Upper lobe of right lung (tissue), 1 donor: Measurements from ENCODE around the gene MRRF. TPM values are rescaled to one million over a fixed set of nuclear protein-coding genes. Genes with fewer than 3 reads are reported as not detected.

Source experiments
- ATAC-seq: fragments of 200-7000 bp; cut with Tn5 transposase; one replicate; pipeline ENCODE4 v1.9.1; 2020; ENCODE audit warnings: mild to moderate bottlenecking, moderate library complexity
- DNase-seq: peaks from one replicate; pipeline ENCODE4 v3.0.0-alpha.2; 2020
- H3K27ac ChIP-seq: fragments of 200-600 bp; one replicate; pipeline ENCODE4 v1.8.0; 2022
- H3K27me3 ChIP-seq: fragments of 200-600 bp; one replicate; pipeline ENCODE4 v1.8.0; 2022; ENCODE audit warnings: mild to moderate bottlenecking
- H3K36me3 ChIP-seq: fragments of 200-600 bp; one replicate; pipeline ENCODE4 v1.8.0; 2022
- H3K4me1 ChIP-seq: fragments of 200-600 bp; one replicate; pipeline ENCODE4 v1.8.0; 2022
- H3K4me3 ChIP-seq: fragments of 200-600 bp; one replicate; pipeline ENCODE4 v1.8.0; 2022; ENCODE audit warnings: mild to moderate bottlenecking
- H3K9me3 ChIP-seq: fragments of 200-600 bp; one replicate; pipeline ENCODE4 v1.8.0; 2022
- intact Hi-C: fragments of 100-400 bp; cut with DNase I; formaldehyde crosslinking; loops from one replicate; pipeline ENCODE4 v1.11.0; 2022
- total RNA-seq: library from RNA; stranded (reverse); fragmentation: NEBNext Ultra II Directional; extraction: Animal tissue kit (Norgen Biotek cat#: 25700); gene quantifications from one replicate; pipeline ENCODE4 v1.2.1, GENCODE V29; 2021
- TF ChIP-seq, protein P1 (sequence below): fragments of 200-600 bp; IDR thresholded peaks from one replicate; pipeline ENCODE4 v1.8.0; 2022; ENCODE audit warnings: antibody characterized with exemption
- donor health status: DM: no; HTN: yes; CAD: no; lungs with severe emphysema.

Gene MRRF
- total RNA-seq, 1 donor from 2014 or later: 31.9 TPM

GRCh38 chr9:122234022-122234748, 30.5 kb upstream of the MRRF start:
- TF ChIP-seq, protein P1, sequence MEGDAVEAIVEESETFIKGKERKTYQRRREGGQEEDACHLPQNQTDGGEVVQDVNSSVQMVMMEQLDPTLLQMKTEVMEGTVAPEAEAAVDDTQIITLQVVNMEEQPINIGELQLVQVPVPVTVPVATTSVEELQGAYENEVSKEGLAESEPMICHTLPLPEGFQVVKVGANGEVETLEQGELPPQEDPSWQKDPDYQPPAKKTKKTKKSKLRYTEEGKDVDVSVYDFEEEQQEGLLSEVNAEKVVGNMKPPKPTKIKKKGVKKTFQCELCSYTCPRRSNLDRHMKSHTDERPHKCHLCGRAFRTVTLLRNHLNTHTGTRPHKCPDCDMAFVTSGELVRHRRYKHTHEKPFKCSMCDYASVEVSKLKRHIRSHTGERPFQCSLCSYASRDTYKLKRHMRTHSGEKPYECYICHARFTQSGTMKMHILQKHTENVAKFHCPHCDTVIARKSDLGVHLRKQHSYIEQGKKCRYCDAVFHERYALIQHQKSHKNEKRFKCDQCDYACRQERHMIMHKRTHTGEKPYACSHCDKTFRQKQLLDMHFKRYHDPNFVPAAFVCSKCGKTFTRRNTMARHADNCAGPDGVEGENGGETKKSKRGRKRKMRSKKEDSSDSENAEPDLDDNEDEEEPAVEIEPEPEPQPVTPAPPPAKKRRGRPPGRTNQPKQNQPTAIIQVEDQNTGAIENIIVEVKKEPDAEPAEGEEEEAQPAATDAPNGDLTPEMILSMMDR: no peak
- Histone ChIP-seq H3K36me3 (peaks cover 8% of the 10 kb centered on the region), H3K27me3 (peaks cover 13% of the 10 kb centered on the region), H3K9me3 (no peaks in the 10 kb centered on the region), H3K27ac (no peak overlapping the region), H3K4me3 (no peak overlapping the region), H3K4me1 (no peaks in the 10 kb centered on the region)
- intact Hi-C loops: no loop called here
- ATAC-seq (no peak), DNase-seq (no peak)

DNA sequence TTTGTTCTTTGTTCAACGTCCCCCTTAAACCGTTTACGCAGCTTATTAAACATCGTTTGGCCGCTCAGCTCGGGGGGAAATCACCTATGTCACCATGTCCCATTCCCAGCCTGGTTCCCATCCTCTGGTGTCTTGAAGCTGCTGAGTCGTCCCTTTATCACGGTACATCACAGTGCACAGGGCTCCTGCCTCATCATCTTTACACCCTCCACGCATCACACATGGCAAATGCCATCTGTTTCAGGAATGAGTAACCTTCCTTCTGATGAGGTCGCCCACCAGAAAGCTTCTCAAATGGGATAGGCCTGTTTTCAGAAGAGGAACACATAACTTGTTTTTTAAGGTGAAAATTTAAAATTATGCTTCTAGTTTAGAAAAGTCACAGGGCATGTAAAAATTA, 28.0 kb upstream of the MRRF start:
- intact Hi-C loops: no loop called here
- no peak overlapping the region for H3K4me3 ChIP-seq

GRCh38 chr9:122239722-122240121, 25.0 kb upstream of the MRRF start:
- H3K36me3 ChIP-seq: peaks cover 62% of the 10 kb centered on the region

More for the DNA sequence above, 28.0 kb upstream of the MRRF start:
- Histone ChIP-seq H3K27me3 (no peaks in the 10 kb centered on the region), H3K9me3 (no peaks in the 10 kb centered on the region), H3K4me1 (no peaks in the 10 kb centered on the region), H3K27ac (no peak overlapping the region), H3K36me3 (peaks cover 32% of the 10 kb centered on the region)
- TF ChIP-seq, protein P1: no peak
- DNase-seq (no peak), ATAC-seq (no peak)

DNA sequence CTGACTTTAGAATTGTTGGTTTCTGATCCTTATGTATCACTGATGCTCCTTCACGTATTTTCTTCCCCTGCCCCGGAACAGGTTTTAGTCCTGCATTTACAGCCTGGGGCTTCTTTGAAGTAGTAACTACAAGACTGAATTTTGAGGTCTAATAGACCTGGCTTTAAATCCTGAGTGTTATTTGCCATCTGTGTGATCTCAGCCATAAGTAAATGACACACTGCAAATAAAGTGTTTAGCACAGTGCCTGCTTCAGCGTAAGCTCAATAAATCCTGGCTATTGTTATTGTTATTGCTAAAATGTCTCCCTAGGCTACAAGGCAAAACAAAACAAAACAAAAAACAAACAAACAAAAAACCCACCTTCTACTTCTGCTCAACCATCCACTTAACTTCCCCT, 20.3 kb upstream of the MRRF start:
- no peaks in the 10 kb centered on the region for H3K9me3 ChIP-seq
- H3K4me1 ChIP-seq: no peaks in the 10 kb centered on the region
- H3K4me3 ChIP-seq: no peak overlapping the region
- no peak for ATAC-seq
- DNase-seq: no peak
- H3K36me3 ChIP-seq: peaks cover 99% of the 10 kb centered on the region
- no peaks in the 10 kb centered on the region for H3K27me3 ChIP-seq
- intact Hi-C loops: no loop called here
- no peak overlapping the region for H3K27ac ChIP-seq
- TF ChIP-seq, protein P1: no peak

More at GRCh38 chr9:122239722-122240121, 25.0 kb upstream of the MRRF start:
- DNase-seq (no peak), ATAC-seq (no peak)
- no peaks in the 10 kb centered on the region for H3K4me1 ChIP-seq
- H3K27ac ChIP-seq: no peak overlapping the region
- H3K9me3 ChIP-seq: no peaks in the 10 kb centered on the region
- intact Hi-C loops: no loop called here
- H3K4me3 ChIP-seq: no peak overlapping the region
- TF ChIP-seq, protein P1: no peak
- H3K27me3 ChIP-seq: no peaks in the 10 kb centered on the region

GRCh38 chr9:122246666-122247065, 18.0 kb upstream of the MRRF start:
- no peaks in the 10 kb centered on the region for H3K9me3 ChIP-seq
- peaks cover 100% of the 10 kb centered on the region for H3K36me3 ChIP-seq
- H3K4me1 ChIP-seq: no peaks in the 10 kb centered on the region
- ATAC-seq (no peak), DNase-seq (no peak)
- intact Hi-C loops: no loop called here
- H3K27me3 ChIP-seq: no peaks in the 10 kb centered on the region
- no peak overlapping the region for H3K27ac ChIP-seq
- TF ChIP-seq, protein P1: no peak
- no peak overlapping the region for H3K4me3 ChIP-seq
